Measurements from ENCODE around the gene NEMF.
"Not testable (repeated sequence)": the region's sequence is repeated elsewhere in the genome, so short reads cannot be mapped to it uniquely, and the experiment has no call there.

The NEMF gene

DNA sequence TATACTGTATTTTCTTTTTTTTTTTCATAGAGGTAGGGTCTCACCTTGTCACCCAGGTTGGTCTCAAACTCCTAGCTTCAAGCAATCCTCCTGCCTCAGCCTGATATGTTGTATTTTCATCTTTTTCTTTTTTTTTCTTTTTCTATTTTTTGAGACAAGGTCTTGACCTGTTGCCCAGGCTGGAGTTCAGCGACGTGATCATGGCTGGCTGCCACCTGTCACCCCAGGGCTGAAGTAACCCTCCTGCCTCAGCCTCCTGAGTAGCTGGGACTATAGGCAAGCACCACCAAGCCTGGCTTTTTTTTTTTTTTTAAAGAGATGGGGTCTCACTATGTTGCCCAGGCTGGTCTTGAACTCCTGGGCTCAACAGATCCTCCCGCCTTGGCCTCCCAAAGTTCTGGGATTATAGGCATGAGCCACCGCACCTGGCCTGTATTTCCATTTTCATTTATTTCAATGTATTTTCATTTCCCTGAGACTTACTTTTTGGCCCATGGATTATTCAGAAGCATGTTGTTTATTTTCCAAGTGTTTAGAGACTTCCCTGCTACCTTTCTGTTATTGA lies 24.1 kb upstream of the NEMF start:
- no peak for DNase-seq (ENCODE audit: low read depth)

DNA sequence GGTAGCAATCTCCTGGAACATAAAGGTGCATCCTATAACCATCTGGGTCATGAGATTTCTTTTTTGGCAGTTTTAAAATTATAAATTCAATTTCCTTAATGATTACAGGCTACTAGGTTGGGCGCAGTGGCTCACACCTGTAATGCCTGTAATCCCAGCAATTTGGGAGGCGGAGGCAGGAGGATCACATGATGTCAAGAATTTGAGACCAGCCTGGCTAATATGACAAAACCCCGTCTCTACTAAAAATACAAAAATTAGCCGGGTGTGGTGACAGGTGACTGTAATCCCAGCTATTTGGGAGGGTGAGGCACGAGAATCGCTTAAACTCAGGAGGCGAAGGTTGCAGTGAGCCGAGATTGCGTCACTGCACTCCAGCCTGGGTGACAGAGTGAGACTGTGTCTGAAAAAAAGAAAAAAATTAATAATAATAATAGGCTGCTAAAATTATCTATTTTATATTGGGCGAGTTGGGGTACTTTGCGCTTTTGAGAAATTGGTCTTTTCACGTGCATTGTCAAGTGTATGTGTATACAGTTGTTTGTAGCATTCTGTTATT lies 23.1 kb upstream of the NEMF start:
- no peak for DNase-seq (ENCODE audit: low read depth)

DNA sequence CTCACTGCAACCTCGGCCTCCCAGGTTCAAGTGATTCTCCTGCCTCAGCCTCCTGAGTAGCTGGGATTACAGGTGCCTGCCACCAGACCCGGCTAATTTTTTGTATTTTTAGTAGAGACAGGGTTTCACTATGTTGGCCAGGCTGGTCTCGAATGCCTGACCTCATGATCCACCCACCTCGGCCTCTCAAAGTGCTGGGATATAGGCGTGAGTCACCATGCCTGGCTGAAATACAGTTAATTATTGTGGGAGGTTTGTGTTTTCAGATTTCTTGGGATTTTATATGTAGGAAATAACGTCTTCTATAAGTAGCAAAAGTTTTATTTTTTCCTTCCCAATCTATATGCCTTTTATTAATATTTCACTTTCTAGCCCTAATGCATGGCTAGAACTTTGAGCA lies 21.0 kb upstream of the NEMF start:
- DNase-seq (ENCODE audit: low read depth): not testable (repeated sequence)

DNA sequence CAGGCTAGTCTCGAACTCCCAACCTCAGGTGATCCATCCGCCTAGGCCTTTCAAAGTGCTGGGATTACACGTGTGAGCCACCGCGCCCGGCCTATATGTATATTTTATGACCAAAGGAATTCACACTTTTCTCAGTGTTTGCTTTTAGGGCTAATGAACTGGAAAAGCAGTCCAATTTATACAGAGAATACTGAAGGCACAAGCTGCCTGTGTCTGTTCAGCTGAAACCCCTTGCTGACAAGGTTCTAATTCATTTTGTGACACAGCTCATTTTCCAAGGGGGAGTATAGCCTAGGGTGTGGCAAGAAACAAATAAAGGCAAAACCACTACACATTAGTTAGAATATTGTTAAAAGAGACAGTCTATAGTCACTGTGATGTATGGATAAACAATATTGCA lies 18.3 kb upstream of the NEMF start:
- no peak for DNase-seq (ENCODE audit: low read depth)

DNA sequence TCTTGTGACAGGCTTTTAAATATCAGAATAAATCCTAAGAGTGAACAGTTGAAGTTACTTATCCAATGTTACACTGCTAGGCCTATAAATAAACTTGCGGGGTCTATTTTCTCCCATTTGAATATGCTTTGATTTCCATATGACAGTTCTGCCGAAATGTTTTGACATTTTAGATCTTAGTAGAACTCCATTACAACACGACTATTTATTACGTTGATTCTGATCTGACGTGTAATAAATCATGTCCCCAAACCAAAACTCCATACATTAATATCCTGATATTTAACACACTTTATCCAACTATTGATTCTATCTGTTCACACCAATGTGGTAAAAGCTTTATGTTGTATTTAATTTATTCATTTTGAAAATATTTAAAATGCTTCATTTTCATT lies 16.1 kb upstream of the NEMF start:
- no peak for DNase-seq (ENCODE audit: low read depth)

DNA sequence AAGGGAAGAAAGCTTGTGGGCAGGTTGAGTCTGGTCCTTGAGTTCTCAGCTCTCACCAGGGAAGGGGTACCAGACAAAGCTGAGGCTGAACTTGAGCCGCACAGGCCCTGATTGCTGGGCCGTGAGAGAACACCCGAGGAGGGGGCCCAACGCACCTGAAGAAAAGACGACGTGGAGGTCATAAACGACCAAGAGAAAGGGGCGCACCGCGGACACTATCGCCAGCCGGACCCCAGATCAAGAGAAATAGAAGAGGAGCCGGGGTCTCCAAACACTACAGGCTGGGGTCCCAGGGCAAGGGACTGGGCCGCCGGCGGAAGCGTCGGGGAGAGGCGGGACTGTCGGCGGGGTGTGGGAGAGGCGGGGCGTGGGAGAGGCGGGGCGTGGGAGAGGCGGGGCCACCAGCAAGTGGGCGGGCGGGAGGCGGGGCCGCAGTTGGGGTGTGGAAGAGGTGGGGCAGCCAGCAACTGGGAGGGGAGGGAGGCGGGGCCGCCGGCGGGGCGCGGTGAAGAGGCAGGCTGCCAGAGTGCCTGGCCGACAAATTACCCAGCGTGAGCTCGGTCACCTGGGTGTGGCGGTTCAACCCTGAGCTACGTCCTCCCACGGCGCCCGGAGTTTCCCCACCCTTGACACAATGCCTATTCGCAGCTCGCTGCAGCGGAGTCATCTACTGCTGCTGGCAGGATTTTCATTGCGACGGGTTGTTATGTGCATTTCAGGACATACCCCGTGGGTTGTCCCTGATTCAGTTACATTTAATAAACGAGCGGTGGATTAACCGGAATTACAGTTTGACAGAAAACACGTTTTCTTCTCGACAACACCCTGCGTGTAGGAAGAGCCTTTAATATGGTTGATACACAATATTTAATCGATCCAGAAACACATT lies 15.5 kb upstream of the NEMF start:
- DNase-seq (ENCODE audit: low read depth): peak; percentile 95

DNA sequence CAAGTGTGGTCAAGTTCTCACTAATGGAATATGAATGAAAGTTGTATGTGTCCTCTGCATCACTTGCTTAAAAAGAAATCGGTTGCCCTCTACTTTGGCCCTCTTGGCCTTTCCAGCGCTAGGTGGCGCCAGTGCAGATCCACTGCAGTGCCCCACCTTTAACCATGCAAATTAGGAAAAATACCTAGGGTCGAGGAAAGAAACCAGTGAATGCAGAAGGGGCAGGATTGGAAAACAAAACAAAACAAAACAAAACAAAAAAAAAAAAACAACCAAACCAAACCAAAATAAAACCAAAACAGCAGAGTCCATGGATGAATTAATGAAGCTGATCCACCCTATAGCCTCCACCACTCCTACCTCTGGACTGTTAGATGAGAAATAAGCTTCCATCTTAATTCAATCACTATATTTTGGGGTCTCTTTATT lies 12.9 kb upstream of the NEMF start:
- DNase-seq (ENCODE audit: low read depth): peak; percentile 38

DNA sequence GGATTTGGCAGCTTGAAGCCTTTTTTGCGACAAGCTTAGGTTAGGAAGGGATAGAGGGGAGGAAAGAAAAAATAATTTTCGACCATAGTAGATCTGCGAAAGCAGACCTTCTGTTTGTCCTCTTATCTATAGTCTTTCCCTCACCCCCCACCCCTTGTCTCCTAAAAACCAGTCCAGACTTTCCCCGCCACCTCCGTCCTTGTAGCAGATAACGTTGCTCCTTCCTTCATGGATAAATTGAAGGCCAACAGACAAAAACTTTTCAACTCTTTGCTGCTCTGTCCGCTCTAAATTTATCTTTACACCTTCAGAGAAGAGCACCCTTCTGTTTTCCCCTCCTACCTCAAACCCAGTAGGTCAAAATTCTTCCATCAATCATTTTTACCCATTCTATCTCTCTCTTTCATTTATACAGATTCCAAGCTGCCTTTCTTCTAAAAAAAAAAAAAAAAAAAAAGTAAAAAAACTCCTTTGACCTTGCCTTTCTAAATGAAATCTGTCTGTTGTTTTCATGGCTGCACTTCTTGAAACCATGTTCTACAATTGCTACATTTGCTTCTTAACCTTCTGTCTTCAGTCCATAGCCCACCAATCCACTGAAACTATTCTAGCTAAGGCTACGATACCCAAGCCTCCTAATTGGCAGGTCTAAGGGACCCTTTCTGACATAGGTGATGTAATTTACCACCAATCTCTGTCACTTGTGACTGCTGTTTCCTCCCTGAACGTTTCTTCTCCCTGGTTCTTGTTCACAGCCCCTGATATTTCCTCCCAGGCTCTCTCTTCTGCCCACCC lies 11.1 kb upstream of the NEMF start:
- DNase-seq (ENCODE audit: low read depth): no peak

DNA sequence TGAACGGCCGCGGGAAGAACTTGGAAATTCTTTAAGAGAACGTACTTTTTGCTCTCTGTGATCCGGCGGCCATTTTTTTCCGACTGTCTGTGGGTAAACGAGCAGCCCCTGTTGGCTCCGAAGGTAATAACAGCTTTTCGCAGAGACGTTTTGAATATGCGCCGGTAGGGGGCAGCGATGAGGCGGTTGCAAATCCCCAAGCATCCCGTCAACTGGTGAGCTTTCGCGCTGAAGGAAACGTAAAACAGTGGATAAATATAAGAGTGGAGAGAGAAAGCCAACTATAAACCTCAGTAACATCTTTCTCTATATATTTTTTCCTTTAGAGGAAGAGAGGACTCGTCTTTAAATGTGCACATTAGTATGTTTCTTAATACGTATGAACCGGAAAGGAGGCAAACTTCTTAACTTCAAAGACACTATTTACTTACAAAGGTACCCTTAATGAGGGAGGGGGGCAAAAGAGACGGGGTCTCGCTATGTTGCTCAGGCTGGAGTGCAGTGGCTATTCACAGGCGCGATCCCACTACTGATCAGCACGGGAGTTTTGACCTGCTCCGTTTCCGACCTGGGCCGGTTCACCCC lies 9.6 kb upstream of the NEMF start:
- peak; percentile 86 for DNase-seq (ENCODE audit: low read depth)

DNA sequence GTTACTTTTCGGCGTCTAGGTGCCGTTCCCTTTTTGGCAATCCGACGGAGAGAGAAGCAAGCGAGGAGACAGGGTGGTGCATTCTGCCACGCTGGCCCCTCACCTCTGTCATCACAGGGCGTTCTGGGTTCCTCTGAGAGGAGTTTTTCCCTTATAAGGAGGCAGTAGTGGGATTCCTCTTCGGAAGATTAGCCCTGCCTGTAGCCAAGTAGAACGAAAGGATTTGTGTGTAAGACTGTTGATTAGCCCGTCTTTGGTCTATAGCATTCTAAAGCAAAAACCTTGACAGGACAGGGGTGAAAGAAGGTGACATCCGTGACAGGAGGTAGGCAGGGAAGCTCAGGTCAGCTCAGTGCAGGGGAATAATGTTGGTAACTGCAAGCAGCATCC lies 9.1 kb upstream of the NEMF start:
- peak; percentile 86 for DNase-seq (ENCODE audit: low read depth)

DNA sequence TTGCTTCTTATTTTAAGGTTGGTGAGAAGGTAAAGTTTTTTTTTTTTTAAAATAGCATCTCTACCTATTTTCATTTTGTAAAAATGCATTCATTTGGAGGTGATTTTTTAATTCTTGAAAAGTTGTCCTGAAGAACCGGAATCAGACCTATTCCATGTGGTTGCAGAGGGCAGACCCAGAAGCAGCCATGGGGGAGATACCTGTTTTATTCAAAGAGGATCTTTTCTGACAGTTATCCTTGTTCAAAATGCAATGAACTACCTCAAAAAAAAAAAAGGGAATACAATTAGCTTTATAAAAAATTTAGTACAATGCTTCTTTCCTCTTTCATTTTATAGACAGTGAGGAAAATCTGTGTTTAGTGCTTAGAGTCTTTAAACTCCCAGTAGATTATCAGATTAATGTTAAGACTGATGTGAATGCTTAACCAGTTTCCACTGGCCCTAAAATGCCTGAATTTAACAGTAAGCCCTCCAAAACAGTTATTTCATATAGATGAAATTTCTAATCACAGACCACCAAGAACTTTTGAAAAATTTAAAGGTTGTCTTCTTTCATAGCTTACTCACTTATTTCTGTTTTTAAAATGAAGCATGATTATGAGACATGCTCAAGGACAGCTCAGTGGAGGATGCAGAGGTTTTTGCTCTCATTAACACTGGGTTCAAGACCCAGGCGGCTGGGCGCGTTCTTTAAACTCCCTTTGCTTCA lies 8.6 kb upstream of the NEMF start:
- no peak for DNase-seq (ENCODE audit: low read depth)

DNA sequence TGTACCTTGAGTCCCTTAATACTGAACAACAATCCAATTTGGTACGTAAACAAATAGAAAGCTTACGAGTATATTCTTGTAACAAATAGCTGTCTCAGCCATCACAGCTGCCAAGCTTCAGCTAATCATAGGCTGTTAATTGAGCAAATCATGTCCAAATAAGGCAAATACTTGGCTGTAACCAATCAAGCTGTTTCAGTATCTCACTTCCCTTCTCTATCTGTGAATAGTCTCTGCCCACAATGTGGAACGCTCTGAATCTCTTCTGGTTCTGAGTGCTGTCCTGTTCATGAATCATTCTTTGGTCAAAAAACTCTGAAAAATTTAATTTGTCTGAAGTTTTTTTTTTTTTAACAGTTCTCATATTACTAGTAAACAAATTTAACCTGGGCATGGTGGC lies 5.8 kb upstream of the NEMF start:
- DNase-seq (ENCODE audit: low read depth): no peak

DNA sequence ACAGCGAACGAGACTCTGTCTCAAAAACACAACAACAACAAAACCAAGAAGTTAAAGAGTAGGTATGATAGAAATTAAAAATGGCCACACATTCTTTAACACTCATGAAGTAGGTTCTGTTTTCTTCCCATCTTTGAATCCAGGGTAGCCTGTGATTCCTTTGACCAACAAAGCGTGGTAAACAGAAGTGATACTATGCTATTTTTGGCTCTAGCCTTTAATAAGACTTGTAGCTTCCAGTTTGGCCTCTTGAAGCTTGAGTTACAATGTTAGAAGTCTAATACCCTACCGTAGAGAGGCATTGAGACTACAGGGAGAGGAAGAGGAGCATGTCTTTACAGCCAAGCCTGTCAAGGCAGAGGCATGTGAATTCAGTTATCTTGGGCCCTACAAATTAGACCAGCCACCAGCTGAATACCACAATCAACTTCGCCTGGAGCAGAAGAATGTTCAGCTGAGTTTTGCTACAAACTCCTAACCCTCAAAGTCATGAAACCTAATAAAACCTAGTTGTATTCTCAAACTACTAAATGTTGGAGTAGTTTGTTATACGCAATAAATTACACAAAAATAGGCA lies 4.9 kb upstream of the NEMF start:
- DNase-seq (ENCODE audit: low read depth): no peak

DNA sequence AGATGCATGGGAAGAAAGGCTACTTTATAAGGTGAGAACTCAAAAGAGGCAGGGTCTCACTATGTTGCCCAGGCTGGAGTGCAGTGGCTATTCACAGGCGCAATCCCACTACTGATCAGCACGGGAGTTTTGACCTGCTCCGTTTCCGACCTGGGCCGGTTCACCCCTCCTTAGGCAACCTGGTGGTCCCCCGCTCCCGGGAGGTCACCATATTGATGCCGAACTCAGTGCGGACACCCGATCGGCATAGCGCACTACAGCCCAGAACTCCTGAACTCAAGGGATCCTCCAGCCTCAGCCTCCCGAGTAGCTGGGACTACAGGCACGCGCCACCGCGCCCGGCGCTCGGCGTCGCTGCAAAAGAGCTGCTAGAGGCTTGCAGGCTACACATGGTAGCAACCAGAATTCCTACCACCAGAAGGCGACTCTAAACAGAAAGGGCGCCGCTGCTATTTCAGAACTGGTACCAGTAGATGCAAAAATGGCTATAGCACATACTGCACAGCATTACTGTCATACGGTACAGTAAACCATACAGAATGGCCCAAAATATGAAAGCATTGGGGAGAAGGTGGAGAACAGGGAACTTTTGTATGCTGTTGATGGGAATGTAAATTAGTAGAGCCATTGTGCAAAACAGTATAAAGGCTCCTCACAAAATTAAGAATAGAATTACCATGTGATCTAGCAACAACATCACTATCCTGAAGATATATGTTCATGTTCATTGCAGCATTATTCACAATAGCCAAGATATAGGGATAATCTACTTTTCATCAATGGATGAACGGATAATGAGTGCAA lies 1.2 kb upstream of the NEMF start:
- DNase-seq (ENCODE audit: low read depth): peak; percentile 70

DNA sequence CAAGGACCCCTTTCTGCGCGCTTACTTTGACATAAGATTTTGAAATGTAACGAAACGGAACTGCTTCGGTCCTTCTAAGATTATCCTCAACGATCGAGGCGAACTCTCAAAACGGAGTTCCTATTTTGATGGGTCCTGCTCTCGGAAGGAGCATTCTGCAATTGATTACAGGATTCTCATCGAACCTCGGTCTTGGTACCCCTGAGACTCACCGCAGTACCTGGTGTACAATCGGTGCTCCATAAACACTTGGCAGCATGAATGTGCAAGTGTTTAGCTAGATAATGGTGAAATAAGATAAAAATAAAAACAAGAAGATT lies 530 bp upstream of the NEMF start:
- DNase-seq (ENCODE audit: low read depth): no peak

DNA sequence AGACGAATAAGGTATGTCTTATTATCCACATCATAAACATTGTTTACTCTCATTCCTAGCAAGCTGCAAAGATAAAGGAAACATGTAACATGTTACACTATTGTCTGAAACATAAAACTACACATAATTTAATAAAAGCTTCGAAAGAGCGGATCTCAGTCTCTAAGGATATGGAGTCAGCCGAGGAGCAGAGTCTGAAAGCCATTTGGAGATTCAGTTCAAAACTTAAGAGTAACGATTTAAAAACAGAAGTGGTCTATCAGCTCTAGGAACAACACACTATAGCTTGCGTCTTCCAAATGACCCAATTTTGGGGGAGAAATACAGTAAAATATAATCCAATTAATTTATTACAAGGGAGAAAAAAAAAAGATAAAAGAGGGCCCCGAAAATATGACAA lies 775 bp downstream of the NEMF start:
- DNase-seq (ENCODE audit: low read depth): no peak

DNA sequence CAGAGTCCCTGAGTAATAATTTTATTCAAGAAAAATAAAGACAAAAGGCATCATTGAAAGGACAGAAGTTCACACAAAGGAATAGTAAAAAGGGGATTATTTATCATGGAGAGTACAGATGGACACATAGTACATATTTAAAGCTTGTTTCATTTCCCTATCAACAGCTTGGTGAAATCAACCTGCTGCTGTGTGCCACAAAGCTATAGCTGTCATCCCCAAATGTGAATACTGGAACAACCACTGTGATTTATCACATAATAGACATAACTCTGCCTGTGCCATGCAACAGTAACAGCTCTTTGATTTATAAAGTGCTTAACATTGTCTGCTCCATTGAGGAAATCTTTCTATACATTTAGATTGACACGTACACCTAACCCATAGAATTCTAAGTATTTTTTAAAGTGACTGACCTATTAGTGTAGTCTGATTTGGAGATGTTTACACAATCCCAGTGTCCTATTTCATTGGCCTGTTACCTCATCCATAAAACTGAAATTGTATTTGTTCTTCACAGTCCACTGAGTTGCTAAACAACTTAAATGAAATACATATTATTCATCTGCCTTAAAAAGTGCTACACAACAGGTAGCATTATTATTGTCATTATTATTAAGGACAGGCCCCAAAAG lies 3.3 kb downstream of the NEMF start:
- DNase-seq (ENCODE audit: low read depth): no peak

DNA sequence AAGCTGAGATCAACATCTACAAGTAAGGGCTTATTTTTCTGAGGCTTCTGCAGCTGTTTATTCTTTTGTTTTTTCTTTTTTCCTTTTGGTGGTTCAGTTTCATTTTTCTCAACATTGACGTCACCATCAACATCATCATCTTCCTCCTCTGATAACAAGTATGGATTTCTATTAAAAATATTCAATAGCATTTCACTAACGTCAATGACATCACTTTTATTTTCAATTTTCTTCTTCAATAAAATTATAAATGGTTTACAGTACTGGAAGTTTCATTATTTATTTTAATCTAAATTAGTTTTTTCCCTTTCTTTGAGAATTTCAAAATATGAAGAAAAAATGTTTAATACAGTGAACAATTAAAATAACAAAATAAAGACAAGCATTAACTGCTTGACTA lies 23.9 kb downstream of the NEMF start:
- DNase-seq (ENCODE audit: low read depth): no peak

DNA sequence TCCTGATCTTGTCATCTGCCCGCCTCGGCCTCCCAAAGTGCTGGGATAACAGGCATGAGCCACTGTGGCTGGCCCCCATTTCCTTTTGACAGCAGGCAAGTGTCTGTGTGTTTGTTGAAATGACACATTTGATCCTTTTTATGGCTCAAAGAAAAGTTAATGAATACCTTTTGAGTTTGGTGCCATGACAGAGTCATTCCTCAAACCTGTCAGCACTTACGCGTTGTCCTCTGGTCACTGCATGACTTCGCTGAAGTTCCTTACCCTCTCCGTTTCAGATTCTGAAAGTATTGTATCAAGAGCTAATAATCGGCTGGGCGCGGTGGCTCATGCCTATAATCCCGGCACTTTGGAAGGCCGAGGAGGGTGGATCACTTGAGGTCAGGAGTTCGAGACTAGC lies 32.4 kb downstream of the NEMF start:
- no peak for DNase-seq (ENCODE audit: low read depth)

DNA sequence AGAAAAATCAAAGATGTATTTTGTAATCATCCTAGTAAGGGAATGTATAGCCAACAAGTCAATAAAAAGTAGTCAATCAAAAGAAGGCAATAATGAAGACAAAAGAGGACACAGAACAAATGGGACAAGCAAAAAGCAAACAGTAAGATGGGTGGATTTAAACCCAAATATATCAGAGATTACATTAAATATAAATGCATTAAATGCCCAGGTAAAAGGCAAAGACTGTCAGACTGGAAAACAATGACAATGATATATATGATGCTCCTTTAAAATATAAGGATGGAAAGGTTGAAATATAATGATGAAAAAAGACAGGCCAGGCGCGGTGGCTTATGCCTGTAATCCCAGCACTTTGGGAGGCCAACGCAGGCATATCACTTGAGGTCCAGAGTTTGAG lies 35.7 kb downstream of the NEMF start:
- no peak for DNase-seq (ENCODE audit: low read depth)
